ENCODE measurements around the gene ENTR1.

The ENTR1 gene

GRCh38 chr9:136400038-136400834 lies 10.2 kb downstream of the ENTR1 start, which contains the start of gene SNAPC4 (continued):
- TF ChIP-seq ZNF549 (tag by site-specific recombination; IDR thresholded peaks at IDR 0.05) (no peak), ZBTB7A (tag by site-specific recombination; IDR thresholded peaks at IDR 0.05; ENCODE audit: low read depth) (no peak; the same call in 1 of the 2 replicates), ZNF132 (tag by site-specific recombination; IDR thresholded peaks at IDR 0.05; ENCODE audit: borderline replicate concordance) (no peak), SCRT2 (tag by site-specific recombination; IDR thresholded peaks at IDR 0.05) (no peak), ZNF596 (tag by site-specific recombination; IDR thresholded peaks at IDR 0.05) (no peak), ZNF792 (tag by site-specific recombination; IDR thresholded peaks at IDR 0.05) (no peak), ZNF571 (tag by site-specific recombination; IDR thresholded peaks at IDR 0.05) (no peak), ZNF645 (tag by site-specific recombination; IDR thresholded peaks at IDR 0.05) (no peak), ZNF148 (tag by site-specific recombination; IDR thresholded peaks at IDR 0.05; ENCODE audit: borderline replicate concordance) (no peak), ZSCAN23 (tag by site-specific recombination; IDR thresholded peaks at IDR 0.05) (no peak), ZBTB26 (tag by site-specific recombination; optimal IDR thresholded peaks at IDR 0.05) (peak; percentile 75), ZNF555 (tag by site-specific recombination; conservative IDR thresholded peaks at IDR 0.05) (no peak), ZNF558 (tag by site-specific recombination; IDR thresholded peaks at IDR 0.05) (no peak), KLF1 (tag by site-specific recombination; IDR thresholded peaks at IDR 0.05) (no peak), ZIC2 (tag by site-specific recombination; IDR thresholded peaks at IDR 0.05) (no peak), ZNF239 (tag by site-specific recombination; IDR thresholded peaks at IDR 0.05) (no peak), ZNF184 (tag by site-specific recombination; IDR thresholded peaks at IDR 0.05) (no peak), ZNF76 (tag by site-specific recombination; IDR thresholded peaks at IDR 0.05; ENCODE audit: borderline replicate concordance, low read depth) (peak; percentile 94), GFI1B (tag by site-specific recombination; IDR thresholded peaks at IDR 0.05) (no peak), ZNF704 (tag by site-specific recombination; IDR thresholded peaks at IDR 0.05) (no peak), BCL11A (tag by site-specific recombination; IDR thresholded peaks at IDR 0.05; ENCODE audit: low read depth) (0 out of 2 replicates have a peak, but pooled peaks have one; percentile 46), BCL11B (tag by site-specific recombination; IDR thresholded peaks at IDR 0.05; ENCODE audit: low read depth) (no peak), ZNF350 (tag by site-specific recombination; IDR thresholded peaks at IDR 0.05) (no peak), TRIM28 (IDR thresholded peaks at IDR 0.05; ENCODE audit: borderline replicate concordance, low read length) (no peak), YY1 (tag by site-specific recombination; IDR thresholded peaks at IDR 0.05) (no peak), ZSCAN30 (tag by site-specific recombination; IDR thresholded peaks at IDR 0.05) (peak; percentile 71), ZNF600 (tag by site-specific recombination; IDR thresholded peaks at IDR 0.05) (peak; percentile 71), CTCF (tag by site-specific recombination; IDR thresholded peaks at IDR 0.05) (peak; percentile 76), PATZ1 (tag by site-specific recombination; IDR thresholded peaks at IDR 0.05) (peak; percentile 54), MZF1 (tag by site-specific recombination; IDR thresholded peaks at IDR 0.05; ENCODE audit: borderline replicate concordance) (no peak), GLIS2 (tag by site-specific recombination; IDR thresholded peaks at IDR 0.05) (no peak; the same call in 1 of the 2 replicates)

All from HEK293 (cell line).